GM10266 (cell line): ENCODE results near the gene LRFN4.
A peak's percentile ranks its signal among the peaks of the same experiment; 100 is the strongest.

Source experiments
- DNase-seq: peaks from one replicate; pipeline ENCODE4 v3.0.0; 2012; ENCODE audit errors: extremely low spot score
- TF ChIP-seq, protein P1 (sequence below): IDR thresholded peaks from 2 replicates; pipeline ENCODE4 v1.5.1; 2012; ENCODE audit warnings: mild to moderate bottlenecking, low read depth; ENCODE audit not compliant: control insufficient read depth, insufficient read depth; ENCODE audit errors: missing control alignments

The LRFN4 gene

DNA sequence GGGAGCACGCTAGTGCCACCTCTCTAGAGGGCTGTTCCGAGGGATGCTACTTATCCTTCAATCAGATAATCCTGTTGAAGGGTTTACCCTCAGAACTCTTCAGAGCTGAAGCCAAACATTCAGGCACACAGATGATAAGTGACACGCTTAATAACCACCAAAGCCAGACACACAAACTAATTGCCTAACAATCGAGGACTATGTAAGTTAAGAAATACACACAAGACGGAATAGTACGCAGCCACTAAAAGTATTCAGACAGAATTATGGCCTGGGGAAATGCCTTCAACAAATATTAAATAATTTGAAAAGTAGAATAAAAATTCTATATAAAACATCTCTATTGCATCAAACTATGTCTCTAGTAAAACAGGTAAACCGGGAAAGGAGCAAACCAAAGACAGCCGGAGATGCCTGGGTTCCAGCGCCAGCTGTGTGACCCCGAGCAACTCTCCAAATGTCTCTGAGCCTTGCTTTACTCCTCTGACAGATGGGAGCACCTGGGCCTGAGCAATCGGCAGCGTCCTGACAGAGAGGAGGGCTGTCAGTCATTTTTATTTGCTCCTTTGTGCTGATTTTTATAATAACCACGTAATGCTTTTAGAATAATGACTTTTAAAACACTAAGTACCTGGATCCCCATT, 11.3 kb downstream of the LRFN4 start:
- DNase-seq, result no peak
- TF ChIP-seq, protein P1, sequence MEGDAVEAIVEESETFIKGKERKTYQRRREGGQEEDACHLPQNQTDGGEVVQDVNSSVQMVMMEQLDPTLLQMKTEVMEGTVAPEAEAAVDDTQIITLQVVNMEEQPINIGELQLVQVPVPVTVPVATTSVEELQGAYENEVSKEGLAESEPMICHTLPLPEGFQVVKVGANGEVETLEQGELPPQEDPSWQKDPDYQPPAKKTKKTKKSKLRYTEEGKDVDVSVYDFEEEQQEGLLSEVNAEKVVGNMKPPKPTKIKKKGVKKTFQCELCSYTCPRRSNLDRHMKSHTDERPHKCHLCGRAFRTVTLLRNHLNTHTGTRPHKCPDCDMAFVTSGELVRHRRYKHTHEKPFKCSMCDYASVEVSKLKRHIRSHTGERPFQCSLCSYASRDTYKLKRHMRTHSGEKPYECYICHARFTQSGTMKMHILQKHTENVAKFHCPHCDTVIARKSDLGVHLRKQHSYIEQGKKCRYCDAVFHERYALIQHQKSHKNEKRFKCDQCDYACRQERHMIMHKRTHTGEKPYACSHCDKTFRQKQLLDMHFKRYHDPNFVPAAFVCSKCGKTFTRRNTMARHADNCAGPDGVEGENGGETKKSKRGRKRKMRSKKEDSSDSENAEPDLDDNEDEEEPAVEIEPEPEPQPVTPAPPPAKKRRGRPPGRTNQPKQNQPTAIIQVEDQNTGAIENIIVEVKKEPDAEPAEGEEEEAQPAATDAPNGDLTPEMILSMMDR, result no peak

DNA sequence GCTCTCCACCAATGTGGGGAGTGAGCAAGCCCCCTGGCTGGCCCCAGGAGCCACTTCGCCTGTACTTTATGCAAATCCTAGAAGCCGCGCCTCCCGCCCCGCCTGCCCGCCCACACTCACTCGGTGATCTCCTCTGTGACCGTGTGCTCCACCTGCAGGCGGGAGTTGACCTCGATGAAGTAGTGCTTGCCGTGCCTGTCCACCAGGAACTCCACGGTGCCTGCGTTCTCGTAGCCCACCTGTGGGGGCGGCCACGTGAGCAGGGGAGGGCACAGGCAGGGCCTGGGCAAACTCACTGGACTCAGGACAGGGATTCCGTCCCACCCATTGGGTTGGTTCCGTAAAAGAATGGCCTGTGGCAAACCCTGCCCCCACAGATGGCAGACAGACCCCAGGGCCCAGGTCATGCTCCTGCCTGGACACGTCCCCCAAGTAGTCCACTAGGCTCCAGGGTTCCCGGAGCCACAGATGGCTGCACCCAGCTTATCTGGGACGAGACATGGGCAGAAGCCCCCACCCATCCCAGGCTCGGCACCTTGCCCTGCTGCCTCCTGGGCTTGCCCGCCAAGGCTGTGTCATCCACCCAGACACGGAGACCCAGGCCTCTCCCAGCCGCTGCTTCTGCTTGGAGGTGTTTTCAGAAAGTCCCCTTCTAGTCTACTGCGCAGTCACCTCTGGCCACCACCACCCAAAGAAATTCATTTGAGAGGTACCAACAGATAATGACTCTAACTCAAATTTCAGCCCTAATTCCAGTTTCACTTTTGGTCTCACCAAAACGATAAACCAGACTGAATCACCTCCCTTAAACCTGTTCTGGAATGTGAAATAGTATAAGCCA, 12.1 kb downstream of the LRFN4 start:
- DNase-seq, result peak; percentile 94
- TF ChIP-seq, protein P1, result peak; percentile 71

DNA sequence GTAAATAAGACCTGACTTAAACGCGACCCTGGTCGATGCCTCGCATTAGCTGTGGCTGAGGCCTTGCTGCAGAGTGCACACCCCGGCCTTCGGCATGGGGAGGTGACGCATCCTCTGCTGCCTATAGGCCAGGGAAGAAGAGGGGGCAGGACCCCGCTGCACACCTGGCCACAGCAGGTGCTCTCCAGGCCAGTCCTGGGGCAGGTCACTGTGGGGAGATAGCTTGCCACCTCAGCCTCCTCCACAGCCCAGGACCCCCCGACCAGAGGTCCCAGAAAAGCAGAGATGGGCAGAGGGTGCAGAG, 12.7 kb downstream of the LRFN4 start:
- no peak for DNase-seq
- TF ChIP-seq, protein P1, result no peak

DNA sequence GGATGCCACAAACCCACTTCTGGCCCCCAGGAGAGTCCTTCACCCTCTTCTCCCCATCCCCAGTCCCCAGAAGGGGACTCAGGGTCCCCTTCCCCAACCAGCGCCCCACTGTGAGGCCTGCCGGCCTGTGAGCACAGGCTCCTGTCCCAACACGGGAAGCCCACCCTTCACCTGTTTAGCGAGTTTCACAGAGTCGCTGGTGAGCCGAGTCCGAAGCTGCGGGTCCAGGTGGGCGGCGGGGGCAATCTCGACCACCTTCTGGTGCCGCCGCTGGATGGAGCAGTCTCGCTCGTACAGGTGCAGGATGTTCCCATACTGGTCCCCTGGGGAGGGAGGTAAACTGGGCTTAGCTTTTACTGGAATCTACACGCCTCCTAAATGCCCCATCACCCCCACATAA, 13.3 kb downstream of the LRFN4 start:
- DNase-seq, result no peak
- TF ChIP-seq, protein P1, result no peak

DNA sequence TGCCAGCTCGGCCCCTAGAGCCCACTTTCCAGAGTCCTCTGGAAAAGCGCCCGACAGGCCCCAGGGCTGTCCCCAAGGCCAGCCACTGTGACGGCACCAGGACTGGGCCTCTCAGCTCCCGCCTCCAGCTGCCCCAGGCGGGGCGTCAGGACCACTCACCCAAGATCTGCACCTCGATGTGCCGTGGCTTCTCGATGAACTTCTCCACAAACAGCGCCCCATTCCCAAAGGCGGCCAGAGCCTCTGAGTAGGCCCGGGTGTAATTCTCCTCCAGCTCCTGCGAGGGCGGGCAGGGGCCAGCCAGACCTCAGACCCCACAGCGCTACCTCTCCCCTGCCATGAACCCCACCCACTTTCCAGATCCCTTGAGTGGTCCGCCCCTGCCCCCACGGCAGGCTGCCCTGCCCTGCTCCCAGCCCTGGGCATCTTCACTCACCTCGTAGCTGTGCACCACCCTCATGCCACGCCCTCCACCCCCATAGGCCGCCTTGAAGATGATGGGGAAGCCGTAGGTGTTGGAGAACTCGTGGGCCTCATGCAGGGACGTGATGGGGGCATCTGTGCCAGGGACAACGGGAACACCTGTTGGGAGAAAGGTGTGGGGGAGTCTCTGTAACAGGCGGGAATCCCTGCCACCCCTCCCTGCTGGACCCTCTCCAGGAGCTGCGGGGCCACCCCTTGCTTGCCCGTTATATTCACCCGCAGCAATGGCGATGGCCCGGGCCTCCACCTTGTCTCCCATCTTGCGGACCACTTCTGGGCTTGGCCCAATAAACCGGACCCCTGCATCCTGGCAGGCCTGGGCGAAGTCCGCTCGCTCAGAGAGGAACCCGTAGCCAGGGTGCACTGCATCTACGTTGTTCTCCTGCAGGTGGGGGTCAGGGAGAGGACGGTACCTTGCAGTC, 14.0 kb downstream of the LRFN4 start:
- TF ChIP-seq, protein P1, result no peak
- DNase-seq, result no peak

DNA sequence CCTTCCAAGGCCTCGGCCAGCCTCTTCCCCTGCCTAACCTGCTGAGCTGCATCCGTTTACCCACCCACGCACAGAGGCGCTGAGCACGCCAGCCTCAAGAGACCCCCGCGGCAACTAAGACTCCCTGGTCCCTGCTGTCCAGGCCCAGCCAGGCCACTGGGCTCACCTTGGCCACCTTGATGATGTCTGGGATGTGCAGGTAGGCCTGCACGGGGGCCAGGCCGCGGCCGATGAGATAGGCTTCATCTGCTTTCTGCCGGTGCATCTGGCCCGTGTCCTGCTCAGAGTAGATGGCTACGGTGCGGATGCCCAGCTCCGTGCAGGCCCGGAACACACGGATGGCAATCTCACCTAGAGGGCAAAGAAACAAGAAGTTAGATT, 14.6 kb downstream of the LRFN4 start:
- TF ChIP-seq, protein P1, result no peak

More for the DNA sequence above, 14.6 kb downstream of the LRFN4 start:
- no peak for DNase-seq
